ENCODE data around the gene AXDND1.
"Not testable (repeated sequence)": the region's sequence is repeated elsewhere in the genome, so short reads cannot be mapped to it uniquely, and the experiment has no call there.

Gene AXDND1

GRCh38 chr1:179380299-179380698, 14.5 kb downstream of the AXDND1 start:
- no peak overlapping the region for H2AFZ ChIP-seq (ENCODE audit: low read depth, low read length)
- H3K36me3 ChIP-seq (replicated peaks; ENCODE audit: low read depth, low read length): no peaks in the 10 kb centered on the region
- no peak overlapping the region for H3K9ac ChIP-seq (ENCODE audit: low read length)
- H3K4me3 ChIP-seq (ENCODE audit: low read length): no peak overlapping the region
- H3K27ac ChIP-seq (ENCODE audit: low read length): no peak overlapping the region
- no peak for TF ChIP-seq EZH2phosphoT487 (IDR thresholded peaks at IDR 0.05; ENCODE audit: low read depth)
- TF ChIP-seq CTCF (IDR thresholded peaks at IDR 0.05; ENCODE audit: low read depth, low read length): no peak
- H3K79me2 ChIP-seq (ENCODE audit: low read length): no peaks in the 10 kb centered on the region
- no peak overlapping the region for H3K4me2 ChIP-seq (ENCODE audit: low read length)
- no peaks in the 10 kb centered on the region for H3K27me3 ChIP-seq (ENCODE audit: low read depth, low read length)
- H3K4me1 ChIP-seq (ENCODE audit: low read length): no peaks in the 10 kb centered on the region
- no peaks in the 10 kb centered on the region for H4K20me1 ChIP-seq (ENCODE audit: insufficient read depth, low read length)
- no peaks in the 10 kb centered on the region for H3K9me3 ChIP-seq (ENCODE audit: insufficient read depth, low read length)

GRCh38 chr1:179384027-179384426, 18.3 kb downstream of the AXDND1 start:
- Histone ChIP-seq H3K27ac (ENCODE audit: low read length) (no peak overlapping the region), H3K36me3 (replicated peaks; ENCODE audit: low read depth, low read length) (no peaks in the 10 kb centered on the region), H3K4me3 (ENCODE audit: low read length) (no peak overlapping the region), H3K4me2 (ENCODE audit: low read length) (no peak overlapping the region), H3K9ac (ENCODE audit: low read length) (no peak overlapping the region), H3K4me1 (ENCODE audit: low read length) (no peaks in the 10 kb centered on the region), H4K20me1 (ENCODE audit: insufficient read depth, low read length) (no peaks in the 10 kb centered on the region), H3K27me3 (ENCODE audit: low read depth, low read length) (no peaks in the 10 kb centered on the region), H2AFZ (ENCODE audit: low read depth, low read length) (no peak overlapping the region), H3K79me2 (ENCODE audit: low read length) (no peaks in the 10 kb centered on the region), H3K9me3 (ENCODE audit: insufficient read depth, low read length) (no peaks in the 10 kb centered on the region)
- TF ChIP-seq EZH2phosphoT487 (IDR thresholded peaks at IDR 0.05; ENCODE audit: low read depth) (no peak), CTCF (IDR thresholded peaks at IDR 0.05; ENCODE audit: low read depth, low read length) (no peak)

GRCh38 chr1:179385510-179385909, 19.7 kb downstream of the AXDND1 start:
- Histone ChIP-seq H4K20me1 (ENCODE audit: insufficient read depth, low read length) (no peaks in the 10 kb centered on the region), H3K9me3 (ENCODE audit: insufficient read depth, low read length) (no peaks in the 10 kb centered on the region), H3K9ac (ENCODE audit: low read length) (no peak overlapping the region), H3K79me2 (ENCODE audit: low read length) (no peaks in the 10 kb centered on the region), H3K27me3 (ENCODE audit: low read depth, low read length) (no peaks in the 10 kb centered on the region), H3K4me1 (ENCODE audit: low read length) (no peaks in the 10 kb centered on the region), H3K4me3 (ENCODE audit: low read length) (no peak overlapping the region), H3K27ac (ENCODE audit: low read length) (no peak overlapping the region), H3K4me2 (ENCODE audit: low read length) (no peak overlapping the region), H2AFZ (ENCODE audit: low read depth, low read length) (no peak overlapping the region), H3K36me3 (replicated peaks; ENCODE audit: low read depth, low read length) (no peaks in the 10 kb centered on the region)
- TF ChIP-seq EZH2phosphoT487 (IDR thresholded peaks at IDR 0.05; ENCODE audit: low read depth) (no peak), CTCF (IDR thresholded peaks at IDR 0.05; ENCODE audit: low read depth, low read length) (no peak)

GRCh38 chr1:179393721-179394120, 27.9 kb downstream of the AXDND1 start:
- Histone ChIP-seq H3K27ac (ENCODE audit: low read length) (no peak overlapping the region), H3K36me3 (replicated peaks; ENCODE audit: low read depth, low read length) (no peaks in the 10 kb centered on the region), H2AFZ (ENCODE audit: low read depth, low read length) (no peak overlapping the region), H3K4me2 (ENCODE audit: low read length) (no peak overlapping the region), H3K9me3 (ENCODE audit: insufficient read depth, low read length) (no peaks in the 10 kb centered on the region), H4K20me1 (ENCODE audit: insufficient read depth, low read length) (no peaks in the 10 kb centered on the region), H3K27me3 (ENCODE audit: low read depth, low read length) (no peaks in the 10 kb centered on the region), H3K9ac (ENCODE audit: low read length) (no peak overlapping the region), H3K79me2 (ENCODE audit: low read length) (no peaks in the 10 kb centered on the region), H3K4me1 (ENCODE audit: low read length) (no peaks in the 10 kb centered on the region), H3K4me3 (ENCODE audit: low read length) (no peak overlapping the region)
- TF ChIP-seq EZH2phosphoT487 (IDR thresholded peaks at IDR 0.05; ENCODE audit: low read depth) (no peak), CTCF (IDR thresholded peaks at IDR 0.05; ENCODE audit: low read depth, low read length) (no peak)

GRCh38 chr1:179399399-179399798, 33.6 kb downstream of the AXDND1 start:
- H3K36me3 ChIP-seq (replicated peaks; ENCODE audit: low read depth, low read length); H3K4me3 ChIP-seq (ENCODE audit: low read length); H4K20me1 ChIP-seq (ENCODE audit: insufficient read depth, low read length); H3K9me3 ChIP-seq (ENCODE audit: insufficient read depth, low read length); H3K4me2 ChIP-seq (ENCODE audit: low read length); H3K27ac ChIP-seq (ENCODE audit: low read length); H3K9ac ChIP-seq (ENCODE audit: low read length); H3K27me3 ChIP-seq (ENCODE audit: low read depth, low read length); H3K4me1 ChIP-seq (ENCODE audit: low read length); H3K79me2 ChIP-seq (ENCODE audit: low read length); H2AFZ ChIP-seq (ENCODE audit: low read depth, low read length): not testable (repeated sequence)

- not testable (repeated sequence) for H3K4me1 ChIP-seq (ENCODE audit: low read length); H3K36me3 ChIP-seq (replicated peaks; ENCODE audit: low read depth, low read length); H3K9me3 ChIP-seq (ENCODE audit: insufficient read depth, low read length); H4K20me1 ChIP-seq (ENCODE audit: insufficient read depth, low read length); H3K27me3 ChIP-seq (ENCODE audit: low read depth, low read length); H2AFZ ChIP-seq (ENCODE audit: low read depth, low read length); H3K27ac ChIP-seq (ENCODE audit: low read length); H3K79me2 ChIP-seq (ENCODE audit: low read length); H3K9ac ChIP-seq (ENCODE audit: low read length); H3K4me3 ChIP-seq (ENCODE audit: low read length); H3K4me2 ChIP-seq (ENCODE audit: low read length)
Measured at GRCh38 chr1:179417760-179418159, 52.0 kb downstream of the AXDND1 start.

GRCh38 chr1:179418706-179419105, 52.9 kb downstream of the AXDND1 start:
- not testable (repeated sequence) for H3K36me3 ChIP-seq (replicated peaks; ENCODE audit: low read depth, low read length); H3K9ac ChIP-seq (ENCODE audit: low read length); H4K20me1 ChIP-seq (ENCODE audit: insufficient read depth, low read length); H3K9me3 ChIP-seq (ENCODE audit: insufficient read depth, low read length); H3K79me2 ChIP-seq (ENCODE audit: low read length); H3K27ac ChIP-seq (ENCODE audit: low read length); H3K4me2 ChIP-seq (ENCODE audit: low read length); H3K4me1 ChIP-seq (ENCODE audit: low read length); H2AFZ ChIP-seq (ENCODE audit: low read depth, low read length); H3K4me3 ChIP-seq (ENCODE audit: low read length); H3K27me3 ChIP-seq (ENCODE audit: low read depth, low read length)

Data from OCI-LY3 (cell line).